H9 (cell line): ENCODE results near the gene CX3CR1. TPM values are rescaled to one million over a fixed set of nuclear protein-coding genes. Genes with fewer than 3 reads are reported as not detected.

ENCODE experiments used
- DNase-seq: peaks from one replicate; pipeline ENCODE4 v3.0.0-alpha.2; 2017
- H2AFZ ChIP-seq: one replicate; pipeline ENCODE4 v1.6.1; 2013; ENCODE audit warnings: mild to moderate bottlenecking, low read length, control low read depth, moderate library complexity
- H2AK5ac ChIP-seq: 2 replicates; pipeline ENCODE4 v1.6.1; 2013; ENCODE audit warnings: low read length, control low read depth, mixed read lengths; ENCODE audit not compliant: insufficient read length
- H2BK120ac ChIP-seq: one replicate; pipeline ENCODE4 v1.6.1; 2013; ENCODE audit warnings: low read depth, mild to moderate bottlenecking, low read length, control low read depth, inconsistent platforms; ENCODE audit not compliant: poor library complexity, severe bottlenecking
- H2BK12ac ChIP-seq: 2 replicates; pipeline ENCODE4 v1.6.1; 2013; ENCODE audit warnings: low read length, control low read depth, mixed read lengths, low read depth; ENCODE audit not compliant: insufficient read length
- H2BK15ac ChIP-seq: 2 replicates; pipeline ENCODE4 v1.6.1; 2013; ENCODE audit warnings: low read depth, low read length, control low read depth
- H2BK20ac ChIP-seq: one replicate; pipeline ENCODE4 v1.6.1; 2013; ENCODE audit warnings: low read depth, mild to moderate bottlenecking, low read length, control low read depth, inconsistent platforms; ENCODE audit not compliant: poor library complexity, severe bottlenecking
- H2BK5ac ChIP-seq: 2 replicates; pipeline ENCODE4 v1.6.1; 2013; ENCODE audit warnings: low read length, control low read depth, mixed read lengths; ENCODE audit not compliant: insufficient read length
- H3K14ac ChIP-seq: 2 replicates; pipeline ENCODE4 v1.6.1; 2013; ENCODE audit warnings: low read length, control low read depth; ENCODE audit not compliant: insufficient read depth
- H3K18ac ChIP-seq: 2 replicates; pipeline ENCODE4 v1.6.1; 2013; ENCODE audit warnings: low read depth, mild to moderate bottlenecking, mixed read lengths, low read length, control low read depth; ENCODE audit not compliant: insufficient read length
- H3K23ac ChIP-seq: 2 replicates; pipeline ENCODE4 v1.6.1; 2013; ENCODE audit warnings: low read length, control low read depth, mixed read lengths, low read depth; ENCODE audit not compliant: insufficient read length
- H3K23me2 ChIP-seq: 2 replicates; pipeline ENCODE4 v1.6.1; 2013; ENCODE audit warnings: low read depth, mild to moderate bottlenecking, mixed read lengths, low read length, control low read depth; ENCODE audit not compliant: insufficient read length, poor library complexity, severe bottlenecking
- H3K27ac ChIP-seq: 2 replicates; pipeline ENCODE4 v1.5.1; 2013; ENCODE audit warnings: low read length, control low read depth, mixed read lengths, low read depth; ENCODE audit not compliant: insufficient read length
- H3K27me3 ChIP-seq: 2 replicates; pipeline ENCODE4 v1.6.1; 2013; ENCODE audit warnings: low read length, control low read depth, inconsistent platforms; ENCODE audit not compliant: insufficient read depth
- H3K4ac ChIP-seq: 2 replicates; pipeline ENCODE4 v1.6.1; 2013; ENCODE audit warnings: low read depth, mild to moderate bottlenecking, control low read depth, inconsistent platforms, low read length, moderate library complexity
- H3K4me1 ChIP-seq: 2 replicates; pipeline ENCODE4 v1.6.1; 2013; ENCODE audit warnings: low read length, control low read depth, inconsistent platforms; ENCODE audit not compliant: insufficient read depth
- H3K4me2 ChIP-seq: 2 replicates; pipeline ENCODE4 v1.6.1; 2013; ENCODE audit warnings: low read length, control low read depth, mixed read lengths; ENCODE audit not compliant: insufficient read length, insufficient read depth
- H3K56ac ChIP-seq: 2 replicates; pipeline ENCODE4 v1.6.1; 2013; ENCODE audit warnings: low read depth, mild to moderate bottlenecking, mixed read lengths, low read length, control low read depth; ENCODE audit not compliant: insufficient read length
- H3K79me1 ChIP-seq: 2 replicates; pipeline ENCODE4 v1.6.1; 2013; ENCODE audit warnings: low read depth, mild to moderate bottlenecking, moderate library complexity, low read length, control low read depth, inconsistent platforms; ENCODE audit not compliant: insufficient read depth, poor library complexity, severe bottlenecking
- H3K79me2 ChIP-seq: 2 replicates; pipeline ENCODE4 v1.6.1; 2013; ENCODE audit warnings: low read length, control low read depth, inconsistent platforms; ENCODE audit not compliant: insufficient read depth
- H3K9ac ChIP-seq: 2 replicates; pipeline ENCODE4 v1.6.1; 2013; ENCODE audit warnings: low read length, control low read depth, mixed read lengths; ENCODE audit not compliant: insufficient read length; ENCODE audit errors: extremely low read depth
- H3K9me3 ChIP-seq: one replicate; pipeline ENCODE4 v1.6.1; 2013; ENCODE audit warnings: low read depth, low read length, inconsistent platforms; ENCODE audit not compliant: control insufficient read depth
- H3T11ph ChIP-seq: one replicate; pipeline ENCODE4 v1.6.1; 2013; ENCODE audit warnings: mild to moderate bottlenecking, low read length, control low read depth, inconsistent platforms
- H4K20me1 ChIP-seq: one replicate; pipeline ENCODE4 v1.6.1; 2013; ENCODE audit not compliant: control insufficient read depth, insufficient read length, insufficient read depth
- H4K5ac ChIP-seq: 2 replicates; pipeline ENCODE4 v1.6.1; 2013; ENCODE audit warnings: low read depth, mild to moderate bottlenecking, mixed read lengths, low read length, control low read depth; ENCODE audit not compliant: insufficient read length
- H4K8ac ChIP-seq: replicated peaks from 2 replicates; pipeline ENCODE4 v1.6.1; 2013; ENCODE audit warnings: low read length, control low read depth, mixed read lengths, low read depth; ENCODE audit not compliant: insufficient read length
- H4K91ac ChIP-seq: 2 replicates; pipeline ENCODE4 v1.6.1; 2013; ENCODE audit warnings: low read depth, mild to moderate bottlenecking, moderate library complexity, mixed read lengths, low read length, control low read depth; ENCODE audit not compliant: insufficient read length
- H3K27ac Mint-ChIP-seq, 3 experiments: 2 replicates in 2 of 3; 3 replicates in 1 of 3; pipeline ENCODE4 v1.8.0; 2020 to 2021; ENCODE audit warnings: mixed read lengths in 3 of 3, mild to moderate bottlenecking in 1 of 3, moderate library complexity in 1 of 3
- H3K27me3 Mint-ChIP-seq: 2 replicates; pipeline ENCODE4 v1.8.0; 2021; ENCODE audit warnings: low read depth, mild to moderate bottlenecking, moderate library complexity, mixed read lengths
- H3K36me3 Mint-ChIP-seq, 3 experiments: 2 replicates in 2 of 3; 3 replicates in 1 of 3; pipeline ENCODE4 v1.8.0; 2020 to 2021; ENCODE audit warnings: low read depth in 3 of 3, mixed read lengths in 3 of 3; ENCODE audit not compliant: insufficient read depth in 1 of 3
- H3K4me1 Mint-ChIP-seq, 2 experiments: 2 replicates each; pipeline ENCODE4 v1.8.0; 2020; ENCODE audit warnings: mixed read lengths in 2 of 2
- H3K4me3 Mint-ChIP-seq, 2 experiments: 2 replicates in 1 of 2; 3 replicates in 1 of 2; pipeline ENCODE4 v1.8.0; 2020 to 2021; ENCODE audit warnings: mild to moderate bottlenecking in 2 of 2, mixed read lengths in 2 of 2, moderate library complexity in 1 of 2
- H3K9me3 Mint-ChIP-seq, 2 experiments: 2 replicates in 1 of 2; 3 replicates in 1 of 2; pipeline ENCODE4 v1.8.0; 2020; ENCODE audit warnings: mild to moderate bottlenecking in 2 of 2, mixed read lengths in 2 of 2, moderate library complexity in 1 of 2
- CTCF ChIP-seq: fragments of 200-600 bp; sonication (generic); conservative IDR thresholded peaks from 3 replicates; pipeline ENCODE4 v1.8.0; 2021; ENCODE audit warnings: antibody characterized with exemption, mild to moderate bottlenecking
- WGBS: extraction: QIAGEN DNeasy Blood & Tissue Kit; methylation state at CpG from one replicate; pipeline ENCODE4 v1.1.7; 2013; ENCODE audit warnings: missing lambda C conversion rate, low lambda C conversion rate, mixed read lengths; ENCODE audit not compliant: insufficient read length; ENCODE audit errors: extremely low coverage; 5-methylcytosine and 5-hydroxymethylcytosine counted together
- total RNA-seq: library from RNA; stranded (reverse); gene quantifications from 2 replicates; pipeline ENCODE4 v1.2.1, GENCODE V29; 2021

The CX3CR1 gene
- total RNA-seq, 1 experiment from 2014 or later = not detected

DNA sequence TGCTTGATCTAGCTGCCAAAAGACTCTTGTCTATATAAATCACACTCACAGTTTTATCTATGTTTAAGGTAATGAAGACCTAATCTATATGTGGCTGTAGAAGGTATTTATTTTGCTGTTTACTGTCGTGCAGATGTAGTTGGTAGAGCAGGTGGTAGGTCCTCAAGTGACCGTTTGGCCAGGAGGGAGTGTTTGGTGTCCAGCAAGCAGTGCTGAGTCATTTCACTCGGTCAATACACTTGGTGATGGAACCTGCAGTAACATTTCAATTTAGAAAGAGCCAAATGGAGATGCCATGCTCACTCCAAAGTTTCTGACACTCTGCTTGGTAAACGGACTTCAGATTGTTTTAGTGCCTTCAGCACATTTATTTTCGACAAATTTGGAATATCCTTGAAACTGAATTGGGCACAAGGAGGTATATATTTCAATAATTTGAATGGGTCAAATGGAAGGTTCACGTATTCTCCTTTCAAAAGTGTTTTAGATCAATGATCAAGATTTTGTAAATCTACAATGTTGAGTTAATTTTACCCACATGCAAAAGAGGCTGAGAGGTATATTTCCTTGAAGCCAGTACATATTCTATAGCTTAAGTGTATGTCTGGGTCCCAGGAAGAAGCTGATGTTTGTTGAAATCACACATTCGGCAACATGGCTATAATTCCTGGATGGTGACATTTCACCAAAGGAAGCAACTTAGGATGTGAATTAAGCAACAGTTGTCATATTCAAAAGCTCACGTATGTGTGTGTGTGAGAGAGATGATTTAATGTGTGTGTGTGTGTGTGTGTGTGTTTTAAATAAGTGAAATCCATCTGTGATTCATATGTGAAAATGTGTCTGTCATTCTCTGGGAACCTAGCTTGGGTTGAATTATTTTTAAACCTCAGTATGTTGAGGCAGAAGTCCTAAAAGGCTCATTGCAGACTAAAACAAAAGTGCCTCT is 7.7 kb upstream of the CX3CR1 start:
- H3T11ph ChIP-seq = no peak overlapping the region
- H2BK5ac ChIP-seq = no peak overlapping the region
- H3K23me2 ChIP-seq = no peaks in the 10 kb centered on the region

More for the DNA sequence above, 7.7 kb upstream of the CX3CR1 start:
- Mint-ChIP-seq H3K9me3 (no peaks in the 10 kb centered on the region), H3K4me3 (no peak overlapping the region), H3K27me3 (no peaks in the 10 kb centered on the region), H3K27ac (no peak overlapping the region), H3K36me3 (no peaks in the 10 kb centered on the region), H3K4me1 (peaks cover 9 to 10% of the 10 kb centered on the region in 2 experiments)
- no peak overlapping the region for H2BK120ac ChIP-seq
- no peaks in the 10 kb centered on the region for H3K27me3 ChIP-seq
- no peaks in the 10 kb centered on the region for H3K9me3 ChIP-seq
- H3K4ac ChIP-seq = no peak overlapping the region
- H2AK5ac ChIP-seq = no peak overlapping the region
- no peak overlapping the region for H3K27ac ChIP-seq
- no peak for TF ChIP-seq CTCF
- no CpG with 5 or more reads among the region's 8 CpGs for WGBS
- H3K4me1 ChIP-seq = no peaks in the 10 kb centered on the region; the same call in 1 of the 2 replicates
- H4K5ac ChIP-seq = no peak overlapping the region
- no peak overlapping the region for H4K91ac ChIP-seq
- no peaks in the 10 kb centered on the region for H3K79me2 ChIP-seq
- no peak overlapping the region for H3K23ac ChIP-seq
- no peak overlapping the region for H4K8ac ChIP-seq
- no peaks in the 10 kb centered on the region for H3K79me1 ChIP-seq
- H2AFZ ChIP-seq = no peak overlapping the region
- no peak overlapping the region for H3K4me2 ChIP-seq
- H3K18ac ChIP-seq = no peak overlapping the region
- H4K20me1 ChIP-seq = no peaks in the 10 kb centered on the region
- H3K9ac ChIP-seq = no peak overlapping the region
- no peak for DNase-seq
- no peak overlapping the region for H3K56ac ChIP-seq
- H2BK15ac ChIP-seq = no peak overlapping the region
- no peak overlapping the region for H2BK12ac ChIP-seq
- H3K14ac ChIP-seq = no peak overlapping the region
- no peak overlapping the region for H2BK20ac ChIP-seq
